Progenitor cell of endocrine pancreas (in vitro differentiated cells): ENCODE data around the gene ATP23. TPM values are rescaled to one million over a fixed set of nuclear protein-coding genes. Genes with fewer than 3 reads are reported as not detected.

ENCODE experiments used
- DNase-seq: peaks from one replicate; pipeline ENCODE4 v3.0.0; 2021; ENCODE audit warnings: low spot score; ENCODE audit not compliant: unreplicated experiment
- H3K27ac Mint-ChIP-seq: 2 replicates; pipeline ENCODE4 v1.8.0; 2021; ENCODE audit warnings: mild to moderate bottlenecking, moderate library complexity, mixed read lengths
- H3K27me3 Mint-ChIP-seq: 2 replicates; pipeline ENCODE4 v1.8.0; 2021; ENCODE audit warnings: mixed read lengths
- H3K36me3 Mint-ChIP-seq: 2 replicates; pipeline ENCODE4 v1.8.0; 2022; ENCODE audit warnings: mixed read lengths; ENCODE audit not compliant: insufficient read depth
- H3K4me1 Mint-ChIP-seq: 2 replicates; pipeline ENCODE4 v1.8.0; 2021; ENCODE audit warnings: low read depth, mixed read lengths
- H3K4me3 Mint-ChIP-seq: 2 replicates; pipeline ENCODE4 v1.8.0; 2021; ENCODE audit warnings: low read depth, mild to moderate bottlenecking, moderate library complexity, mixed read lengths
- H3K9me3 Mint-ChIP-seq: 2 replicates; pipeline ENCODE4 v1.8.0; 2021; ENCODE audit warnings: low read depth, mixed read lengths
- CTCF ChIP-seq: fragments of 200-600 bp; sonication (generic); IDR thresholded peaks from one replicate; pipeline ENCODE4 v1.5.0; 2021; ENCODE audit warnings: antibody characterized with exemption, mild to moderate bottlenecking; ENCODE audit not compliant: unreplicated experiment
- total RNA-seq: library from RNA; stranded (reverse); gene quantifications from 2 replicates; pipeline ENCODE4 v1.2.1, GENCODE V29; 2021

The ATP23 gene
- total RNA-seq, 1 donor from 2014 or later: 6.0 TPM

- no peaks in the 10 kb centered on the region for H3K9me3 Mint-ChIP-seq
- peak overlapping the region; percentile 79 for H3K4me3 Mint-ChIP-seq
- TF ChIP-seq CTCF: no peak
- peaks cover 1% of the 10 kb centered on the region for H3K36me3 Mint-ChIP-seq
- H3K4me1 Mint-ChIP-seq: peaks cover 15% of the 10 kb centered on the region
- DNase-seq: no peak
- peaks cover 14% of the 10 kb centered on the region for H3K27me3 Mint-ChIP-seq
- H3K27ac Mint-ChIP-seq: peak overlapping the region; percentile 93
Measured at GRCh38 chr12:57940915-57941164, 527 bp upstream of the ATP23 start.

- Mint-ChIP-seq H3K36me3 (no peaks in the 10 kb centered on the region), H3K4me3 (no peak overlapping the region), H3K27ac (no peak overlapping the region), H3K9me3 (no peaks in the 10 kb centered on the region), H3K4me1 (peaks cover 10% of the 10 kb centered on the region), H3K27me3 (peaks cover 4% of the 10 kb centered on the region)
- no peak for DNase-seq
- TF ChIP-seq CTCF: no peak
Measured at GRCh38 chr12:57943438-57944080, 2.2 kb downstream of the ATP23 start.

GRCh38 chr12:57944313-57945023 is 3.1 kb downstream of the ATP23 start:
- Mint-ChIP-seq H3K9me3 (no peaks in the 10 kb centered on the region), H3K4me1 (peaks cover 10% of the 10 kb centered on the region), H3K36me3 (peaks cover 2% of the 10 kb centered on the region), H3K27me3 (no peaks in the 10 kb centered on the region), H3K4me3 (peak overlapping the region; percentile 9), H3K27ac (no peak overlapping the region)
- no peak for TF ChIP-seq CTCF
- DNase-seq: no peak

GRCh38 chr12:57952766-57953165 is 11.4 kb downstream of the ATP23 start:
- no peak for DNase-seq
- H3K4me1 Mint-ChIP-seq: no peaks in the 10 kb centered on the region
- no peak overlapping the region for H3K27ac Mint-ChIP-seq
- H3K27me3 Mint-ChIP-seq: no peaks in the 10 kb centered on the region
- H3K9me3 Mint-ChIP-seq: peaks cover 6% of the 10 kb centered on the region
- TF ChIP-seq CTCF: no peak
- H3K4me3 Mint-ChIP-seq: no peak overlapping the region
- peaks cover 39% of the 10 kb centered on the region for H3K36me3 Mint-ChIP-seq

- Mint-ChIP-seq H3K4me3 (no peak overlapping the region), H3K27ac (no peak overlapping the region), H3K27me3 (no peaks in the 10 kb centered on the region), H3K4me1 (no peaks in the 10 kb centered on the region), H3K9me3 (peaks cover 25% of the 10 kb centered on the region), H3K36me3 (peaks cover 55% of the 10 kb centered on the region)
- no peak for TF ChIP-seq CTCF
- no peak for DNase-seq
Measured at GRCh38 chr12:57954768-57955167, 13.4 kb downstream of the ATP23 start.
